Measurements from ENCODE around the gene CFB. TPM values are rescaled to one million over a fixed set of nuclear protein-coding genes. Genes with fewer than 3 reads are reported as not detected.
"Not testable (repeated sequence)": the region's sequence is repeated elsewhere in the genome, so short reads cannot be mapped to it uniquely, and the experiment has no call there.

Gene CFB
- polyA plus RNA-seq, 1 of the 3 experiments (the other 2 are of a cell fraction) = 42.1 TPM

GRCh38 chr6:31932137-31932536, 13.8 kb upstream of the CFB start:
- POLR2A ChIA-PET; H3K4me1 ChIP-seq (ENCODE audit: control insufficient read depth in 1 of 2, insufficient read depth in 2 of 2, low read depth in 1 of 2, low read length in 1 of 2); H3K9me2 ChIP-seq; H3K4me3 ChIP-seq (ENCODE audit: low read depth in 2 of 2, low read length in 1 of 2); H3K79me2 ChIP-seq (ENCODE audit: insufficient read depth); H3K4me2 ChIP-seq; H3K9me3 ChIP-seq; H3K27me3 ChIP-seq (ENCODE audit: insufficient read depth); H2AFZ ChIP-seq (ENCODE audit: low read depth); H3K36me3 ChIP-seq (replicated peaks in 1 of 2; ENCODE audit: control insufficient read depth in 1 of 2, insufficient read depth in 2 of 2, low read length in 1 of 2); DNase-seq; H3K9ac ChIP-seq; CTCF ChIA-PET; H4K20me1 ChIP-seq (ENCODE audit: insufficient read depth); H3F3A ChIP-seq (replicated peaks; ENCODE audit: insufficient read depth); H3K27ac ChIP-seq (ENCODE audit: low read depth in 2 of 2, low read length in 1 of 2): not testable (repeated sequence)
- 87% methylated on average over 3 of the region's 32 CpGs for WGBS (ENCODE audit: low lambda C conversion rate)

GRCh38 chr6:31933537-31933936, 12.4 kb upstream of the CFB start:
- no peak overlapping the region for H3K9ac ChIP-seq
- CTCF ChIA-PET = no interaction called here
- 46% methylated on average over 9 of the region's 19 CpGs for WGBS (ENCODE audit: low lambda C conversion rate)

More at GRCh38 chr6:31933537-31933936, 12.4 kb upstream of the CFB start:
- POLR2A ChIA-PET = no interaction called here
- H3F3A ChIP-seq (replicated peaks; ENCODE audit: insufficient read depth) = no peaks in the 10 kb centered on the region
- no peak overlapping the region for H2AFZ ChIP-seq (ENCODE audit: low read depth)
- no peaks in the 10 kb centered on the region; the same call in 1 of the 2 replicates for H3K27me3 ChIP-seq (ENCODE audit: insufficient read depth)
- H3K27ac ChIP-seq (ENCODE audit: low read depth in 2 of 2, low read length in 1 of 2) = no peak overlapping the region
- no peaks in the 10 kb centered on the region for H3K9me3 ChIP-seq
- no peaks in the 10 kb centered on the region for H3K9me2 ChIP-seq
- H3K4me2 ChIP-seq = no peak overlapping the region
- no peaks in the 10 kb centered on the region for H3K4me1 ChIP-seq (ENCODE audit: control insufficient read depth in 1 of 2, insufficient read depth in 2 of 2, low read depth in 1 of 2, low read length in 1 of 2)
- H4K20me1 ChIP-seq (ENCODE audit: insufficient read depth) = no peaks in the 10 kb centered on the region
- TF ChIP-seq RFX5 (IDR thresholded peaks at IDR 0.05; ENCODE audit: low read length) (no peak), POLR2AphosphoS5 (IDR thresholded peaks at IDR 0.05; ENCODE audit: low read depth, low read length) (no peak), USF2 (IDR thresholded peaks at IDR 0.05; ENCODE audit: borderline replicate concordance, low read depth, low read length) (no peak), JUND (IDR thresholded peaks at IDR 0.05) (no peak), GABPA (IDR thresholded peaks at IDR 0.05; ENCODE audit: low read depth) (no peak), CTCF (IDR thresholded peaks at IDR 0.05) (no peak), CHD2 (IDR thresholded peaks at IDR 0.05; ENCODE audit: low read length, partially characterized antibody) (no peak), SMC3 (IDR thresholded peaks at IDR 0.05; ENCODE audit: low read depth, low read length) (no peak), GATA2 (CRISPR knock-in tag; IDR thresholded peaks at IDR 0.05) (no peak), RAD21 (IDR thresholded peaks at IDR 0.05; ENCODE audit: low read length) (no peak), RCOR1 (IDR thresholded peaks at IDR 0.05; ENCODE audit: low read length) (no peak), FOSL2 (IDR thresholded peaks at IDR 0.05; ENCODE audit: borderline replicate concordance, low read depth) (no peak), REST (IDR thresholded peaks at IDR 0.05; ENCODE audit: low read depth, low read length) (no peak), YY1 (IDR thresholded peaks at IDR 0.05; ENCODE audit: low read depth) (no peak), TEAD4 (IDR thresholded peaks at IDR 0.05; ENCODE audit: borderline replicate concordance, insufficient read depth) (no peak), IRF3 (IDR thresholded peaks at IDR 0.05; ENCODE audit: low read depth, low read length) (no peak)
- DNase-seq = no peak
- H3K79me2 ChIP-seq (ENCODE audit: insufficient read depth) = no peaks in the 10 kb centered on the region
- H3K36me3 ChIP-seq (replicated peaks in 1 of 2; ENCODE audit: control insufficient read depth in 1 of 2, insufficient read depth in 2 of 2, low read length in 1 of 2) = no peaks in the 10 kb centered on the region
- H3K4me3 ChIP-seq (ENCODE audit: low read depth in 2 of 2, low read length in 1 of 2) = no peak overlapping the region
